Transverse colon (tissue), 4 donors: ENCODE data around the gene ARHGAP1. TPM values are rescaled to one million over a fixed set of nuclear protein-coding genes. Genes with fewer than 3 reads are reported as not detected.

Source experiments
- DNase-seq: peaks from one replicate; pipeline ENCODE4 v3.0.0-alpha.2; 2019
- H3K27ac ChIP-seq, 4 donors: fragments of 200-600 bp; sonication (generic); 2 replicates each; pipeline ENCODE4 v1.5.1; 2016 to 2018; ENCODE audit warnings: inconsistent platforms in 4 of 4
- H3K27me3 ChIP-seq: fragments of 200-600 bp; sonication (generic); 2 replicates; pipeline ENCODE4 v1.5.1; 2017; ENCODE audit warnings: inconsistent platforms
- H3K36me3 ChIP-seq, 4 donors: fragments of 200-600 bp; sonication (generic); 2 replicates each; pipeline ENCODE4 v1.5.1; 2017 to 2019; ENCODE audit warnings: inconsistent platforms in 4 of 4
- H3K4me1 ChIP-seq, 4 donors: fragments of 200-600 bp; sonication (generic); 2 replicates each; pipeline ENCODE4 v1.5.1; 2017 to 2020; ENCODE audit warnings: inconsistent platforms in 4 of 4
- H3K4me3 ChIP-seq, 4 donors: fragments of 200-600 bp; sonication (generic); 1 replicate in 1 of 4; 2 replicates in 3 of 4; pipeline versions ENCODE4 v1.5.1 to v1.6.1; 2017 to 2019; ENCODE audit warnings: inconsistent platforms in 4 of 4
- H3K9me3 ChIP-seq, 2 donors: fragments of 200-600 bp; sonication (generic); 2 replicates each; pipeline ENCODE4 v1.5.1; 2017 to 2019; ENCODE audit warnings: inconsistent platforms in 2 of 2
- CTCF ChIP-seq, 5 experiments: fragments of 200-600 bp in 3 of 5; fragments of 450-650 bp in 2 of 5; sonication (generic) in 3 of 5; IDR thresholded peaks; 1 replicate in 2 of 5; 2 replicates in 3 of 5; pipeline ENCODE4 v1.5.1; 2016 to 2017; ENCODE audit warnings: antibody characterized with exemption in 5 of 5, inconsistent platforms in 3 of 5, mild to moderate bottlenecking in 2 of 5, moderate library complexity in 1 of 5
- EP300 ChIP-seq: sonication (generic); formaldehyde crosslinking; IDR thresholded peaks from one replicate; pipeline ENCODE4 v1.6.1; 2017; ENCODE audit warnings: antibody characterized with exemption, low read depth
- POLR2A ChIP-seq: fragments of 450-650 bp; IDR thresholded peaks from one replicate; pipeline ENCODE4 v1.6.1; 2016; ENCODE audit warnings: antibody characterized with exemption, mild to moderate bottlenecking, moderate library complexity
- POLR2AphosphoS5 ChIP-seq, 3 donors: sonication (generic); formaldehyde crosslinking; IDR thresholded peaks; one replicate each; pipeline ENCODE4 v1.6.1; 2016; ENCODE audit warnings: antibody characterized with exemption in 3 of 3
- WGBS, 2 donors: methylation state at CpG; one replicate each; pipeline ENCODE4 v1.1.5; 2018; ENCODE audit warnings: low coverage in 1 of 2; 5-methylcytosine and 5-hydroxymethylcytosine counted together
- in situ Hi-C, 4 donors: fragments of 200-750 bp; cut with MboI; loops; one replicate each; pipeline versions ENCODE4 v1.15.0 to v1.15.1; 2017; ENCODE audit warnings: low sequenced_read_pairs in 3 of 4, low pct_ligation_motif_present in 1 of 4, low pct_unique_long_range_greater_than_20kb in 1 of 4
- intact Hi-C: fragments of 100-400 bp; cut with DNase I; formaldehyde crosslinking; loops from one replicate; pipeline ENCODE4 v1.15.1; 2023; ENCODE audit warnings: low total_unique reads
- total RNA-seq, 4 donors: library from RNA; depleted of rRNA; stranded (reverse); fragments of >200 nt; gene quantifications; one replicate each; pipeline ENCODE4 v1.1.0, GENCODE V29; 2016

ARHGAP1 gene
- total RNA-seq, 4 donors from 2014 or later = 48.6 to 69.5 (median 50.9) TPM

- Histone ChIP-seq H3K9me3 (no peaks in the 10 kb centered on the region), H3K27ac (no peak overlapping the region), H3K4me1 (no peaks in the 10 kb centered on the region), H3K4me3 (no peak overlapping the region), H3K27me3 (no peaks in the 10 kb centered on the region), H3K36me3 (peaks cover 0 to 92% (median 29%) of the 10 kb centered on the region in 4 donors)
- intact Hi-C loops = no loop called here
- TF ChIP-seq POLR2A (no peak), EP300 (no peak), POLR2AphosphoS5 (IDR thresholded peaks at IDR 0.05) (no peak), CTCF (IDR thresholded peaks at IDR 0.05) (no peak)
- no peak for DNase-seq
- 91 to 95% methylated on average over 3 to 4 of the region's 4 CpGs for WGBS, 2 donors
- in situ Hi-C loops = no loop called here
Observed at GRCh38 chr11:46658259-46658658, 42.2 kb downstream of the ARHGAP1 start.

GRCh38 chr11:46657186-46657585 lies 43.2 kb downstream of the ARHGAP1 start:
- Histone ChIP-seq H3K36me3 (peaks cover 0 to 81% (median 27%) of the 10 kb centered on the region in 4 donors), H3K4me3 (no peak overlapping the region), H3K4me1 (no peaks in the 10 kb centered on the region), H3K27me3 (no peaks in the 10 kb centered on the region), H3K9me3 (no peaks in the 10 kb centered on the region), H3K27ac (no peak overlapping the region)
- TF ChIP-seq POLR2A = no peak
- no peak for TF ChIP-seq EP300
- TF ChIP-seq POLR2AphosphoS5 (IDR thresholded peaks at IDR 0.05) = no peak
- TF ChIP-seq CTCF (IDR thresholded peaks at IDR 0.05) = no peak
- intact Hi-C loops (no loop called here), in situ Hi-C loops (no loop called here)
- DNase-seq = no peak
- 94% methylated on average over 3 of the region's 3 CpGs for WGBS, 2 donors

GRCh38 chr11:46655631-46656030 lies 44.8 kb downstream of the ARHGAP1 start:
- H3K4me1 ChIP-seq = no peaks in the 10 kb centered on the region
- intact Hi-C loops (no loop called here), in situ Hi-C loops (no loop called here)
- 92 to 93% methylated on average over 3 to 4 of the region's 4 CpGs for WGBS, 2 donors
- no peak overlapping the region for H3K4me3 ChIP-seq
- no peaks in the 10 kb centered on the region for H3K27me3 ChIP-seq
- no peaks in the 10 kb centered on the region for H3K9me3 ChIP-seq
- no peak for DNase-seq
- no peak overlapping the region for H3K27ac ChIP-seq
- TF ChIP-seq POLR2AphosphoS5 (IDR thresholded peaks at IDR 0.05) = no peak
- H3K36me3 ChIP-seq = peaks cover 0 to 76% (median 29%) of the 10 kb centered on the region in 4 donors

- intact Hi-C loops = no loop called here
- Histone ChIP-seq H3K4me1 (no peaks in the 10 kb centered on the region), H3K9me3 (no peaks in the 10 kb centered on the region), H3K36me3 (peaks cover 0 to 63% (median 27%) of the 10 kb centered on the region in 4 donors), H3K27me3 (no peaks in the 10 kb centered on the region), H3K27ac (peak overlapping the region; percentile 45 to 69 (median 64)), H3K4me3 (no peak overlapping the region)
- peak; percentile 31 for DNase-seq
- in situ Hi-C loops = no loop called here
- 78 to 87% methylated on average over 2 of the region's 2 CpGs for WGBS, 2 donors
- TF ChIP-seq CTCF (IDR thresholded peaks at IDR 0.05) (no peak), POLR2AphosphoS5 (IDR thresholded peaks at IDR 0.05) (peak; percentile 21 to 43 (median 41))
Observed at GRCh38 chr11:46649180-46649738, 51.2 kb downstream of the ARHGAP1 start.

GRCh38 chr11:46643986-46644385 lies 56.4 kb downstream of the ARHGAP1 start:
- no peak for DNase-seq
- intact Hi-C loops (no loop called here), in situ Hi-C loops (no loop called here)
- Histone ChIP-seq H3K36me3 (peaks cover 0 to 38% (median 15%) of the 10 kb centered on the region in 4 donors), H3K9me3 (no peaks in the 10 kb centered on the region), H3K27ac (no peak overlapping the region), H3K27me3 (no peaks in the 10 kb centered on the region), H3K4me1 (no peaks in the 10 kb centered on the region), H3K4me3 (no peak overlapping the region)
- TF ChIP-seq POLR2A = no peak
- no peak for TF ChIP-seq POLR2AphosphoS5 (IDR thresholded peaks at IDR 0.05)
- TF ChIP-seq CTCF (IDR thresholded peaks at IDR 0.05) = no peak
- no peak for TF ChIP-seq EP300
